GM19043 (cell line): ENCODE results near the gene OR10G8.
"Not testable (repeated sequence)": the region's sequence is repeated elsewhere in the genome, so short reads cannot be mapped to it uniquely, and the experiment has no call there.

Experiments
- ATAC-seq: cut with Tn5 transposase; IDR thresholded peaks from one replicate; pipeline ENCODE4 v1.9.1; 2021; ENCODE audit warnings: low read depth; ENCODE audit not compliant: unreplicated experiment

Gene OR10G8, protein sequence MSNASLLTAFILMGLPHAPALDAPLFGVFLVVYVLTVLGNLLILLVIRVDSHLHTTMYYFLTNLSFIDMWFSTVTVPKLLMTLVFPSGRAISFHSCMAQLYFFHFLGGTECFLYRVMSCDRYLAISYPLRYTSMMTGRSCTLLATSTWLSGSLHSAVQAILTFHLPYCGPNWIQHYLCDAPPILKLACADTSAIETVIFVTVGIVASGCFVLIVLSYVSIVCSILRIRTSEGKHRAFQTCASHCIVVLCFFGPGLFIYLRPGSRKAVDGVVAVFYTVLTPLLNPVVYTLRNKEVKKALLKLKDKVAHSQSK

GRCh38 chr11:124026498-124026897 lies at the start of gene OR10G8:
Gene OR10G8, plus strand, starts transcription at chr11:124026798. Its CDS starts 2,825 bp downstream, at chr11:124029623.
- ATAC-seq: no peak

DNA sequence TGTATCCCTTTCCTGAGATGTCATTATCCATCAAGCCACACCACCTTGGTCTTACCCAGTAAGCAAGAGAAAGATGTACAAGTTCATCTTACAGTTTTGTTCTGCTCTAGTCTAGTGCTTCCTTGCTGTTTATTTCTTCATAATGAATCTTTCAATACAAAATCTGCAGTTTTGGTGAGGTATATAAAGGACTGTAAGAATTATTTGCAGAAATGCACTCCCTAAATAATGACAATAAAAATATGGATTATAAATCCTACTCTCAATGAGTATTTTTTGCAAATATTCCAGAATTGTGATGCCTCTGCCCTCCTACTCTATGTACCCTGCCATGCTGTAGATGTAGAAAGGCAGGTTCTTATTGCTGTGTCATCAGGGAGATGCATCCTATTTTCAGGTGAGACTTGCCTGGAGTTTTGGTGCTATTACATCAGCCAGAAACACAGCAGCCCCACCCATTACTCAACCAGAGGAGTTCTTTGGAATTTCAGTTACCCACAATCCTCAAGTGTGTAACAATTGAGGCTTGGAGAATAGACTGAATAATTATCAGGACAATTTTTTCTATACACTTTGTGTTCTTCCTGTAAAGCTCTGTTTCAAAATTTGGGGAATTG lies 48.8 kb upstream of the OR10G8 start, which contains the start of gene OR10S1:
OR10S1 (minus strand) TSS at position 51 of the 617 bp plus-strand sequence. CDS start 117 bp downstream, outside the sequence.
- no peak for ATAC-seq

DNA sequence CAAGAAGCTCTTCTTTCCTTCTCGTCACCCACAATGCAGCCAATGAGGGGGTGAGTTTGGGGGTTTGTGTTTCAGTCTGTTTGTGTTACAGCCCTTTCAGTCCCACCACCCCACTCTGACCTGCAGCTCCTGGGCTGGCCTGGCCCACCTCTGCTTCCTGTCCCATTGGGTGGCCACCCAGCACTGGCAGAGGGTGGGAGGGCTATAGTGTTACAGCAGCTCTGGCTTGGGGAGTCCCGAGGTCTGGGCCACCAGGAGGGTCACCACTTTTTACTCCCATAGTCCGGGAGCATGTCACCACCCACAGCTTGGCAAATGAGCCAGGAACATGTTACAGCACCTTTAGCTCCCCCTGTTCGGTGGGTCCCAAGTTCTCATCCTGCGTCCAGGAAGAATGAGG lies 47.3 kb upstream of the OR10G8 start:
- ATAC-seq: no peak

GRCh38 chr11:123995119-123995518 lies 31.5 kb upstream of the OR10G8 start, which contains the start of gene OR10G6:
Gene OR10G6, minus strand, starts transcription at chr11:123995161. Its CDS starts 0 bp downstream, at chr11:123995161.
- ATAC-seq: no peak

GRCh38 chr11:124012697-124013096 lies 13.9 kb upstream of the OR10G8 start, which contains the start of gene OR10G4:
Gene OR10G4, plus strand, starts transcription at chr11:124012997. Its CDS starts 2,578 bp downstream, at chr11:124015575.
- ATAC-seq: no peak

DNA sequence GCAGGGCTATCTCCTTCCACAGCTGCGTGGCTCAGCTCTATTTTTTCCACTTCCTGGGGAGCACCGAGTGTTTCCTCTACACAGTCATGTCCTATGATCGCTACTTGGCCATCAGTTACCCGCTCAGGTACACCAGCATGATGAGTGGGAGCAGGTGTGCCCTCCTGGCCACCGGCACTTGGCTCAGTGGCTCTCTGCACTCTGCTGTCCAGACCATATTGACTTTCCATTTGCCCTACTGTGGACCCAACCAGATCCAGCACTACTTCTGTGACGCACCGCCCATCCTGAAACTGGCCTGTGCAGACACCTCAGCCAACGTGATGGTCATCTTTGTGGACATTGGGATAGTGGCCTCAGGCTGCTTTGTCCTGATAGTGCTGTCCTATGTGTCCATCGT lies 10.8 kb upstream of the OR10G8 start:
- ATAC-seq: not testable (repeated sequence)

DNA sequence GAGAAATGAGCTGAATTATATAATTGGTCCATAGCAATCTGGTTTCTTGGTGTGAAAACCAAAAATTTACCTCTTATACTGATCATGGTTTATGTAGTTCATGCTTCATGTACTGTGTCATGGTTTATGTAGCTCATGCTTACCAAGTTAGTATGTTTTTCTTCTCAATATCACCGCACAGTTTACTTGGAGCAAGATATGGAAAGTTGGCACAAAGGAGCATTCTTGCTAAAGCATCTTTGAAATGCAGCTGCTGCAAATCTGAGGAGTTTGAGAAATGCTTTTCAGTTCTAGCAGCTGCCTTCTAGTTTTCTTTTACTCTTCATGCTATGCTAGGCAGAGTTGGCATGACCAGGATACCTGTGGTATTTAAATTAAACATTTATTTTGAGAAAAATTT lies 10.1 kb downstream of the OR10G8 start:
- no peak for ATAC-seq

DNA sequence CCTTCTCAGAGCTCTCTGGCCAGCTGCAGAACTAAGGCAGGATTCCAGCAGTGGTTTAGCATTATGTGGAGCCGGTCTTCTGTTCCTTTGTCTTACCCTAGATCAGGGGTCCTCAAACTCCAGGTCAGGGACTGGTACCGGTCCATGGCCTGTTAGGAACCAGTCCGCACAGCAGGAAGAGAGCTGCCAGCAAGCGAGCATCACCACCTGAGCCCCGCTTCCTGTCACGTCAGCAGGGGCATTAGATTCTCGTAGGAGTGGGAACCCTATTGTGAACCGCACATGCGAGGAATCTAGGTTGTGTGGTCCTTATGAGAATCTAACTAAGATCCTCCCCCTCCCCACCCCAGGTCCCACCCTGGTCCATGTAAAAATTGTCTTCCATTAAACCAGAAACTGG lies 13.0 kb downstream of the OR10G8 start:
- no peak for ATAC-seq

- no peak for ATAC-seq
Observed at GRCh38 chr11:124041254-124041653, 14.7 kb downstream of the OR10G8 start, which contains the start of gene OR10G7. Gene OR10G7, minus strand, starts transcription at chr11:124041325. Its CDS starts 2,324 bp downstream, at chr11:124039001.

DNA sequence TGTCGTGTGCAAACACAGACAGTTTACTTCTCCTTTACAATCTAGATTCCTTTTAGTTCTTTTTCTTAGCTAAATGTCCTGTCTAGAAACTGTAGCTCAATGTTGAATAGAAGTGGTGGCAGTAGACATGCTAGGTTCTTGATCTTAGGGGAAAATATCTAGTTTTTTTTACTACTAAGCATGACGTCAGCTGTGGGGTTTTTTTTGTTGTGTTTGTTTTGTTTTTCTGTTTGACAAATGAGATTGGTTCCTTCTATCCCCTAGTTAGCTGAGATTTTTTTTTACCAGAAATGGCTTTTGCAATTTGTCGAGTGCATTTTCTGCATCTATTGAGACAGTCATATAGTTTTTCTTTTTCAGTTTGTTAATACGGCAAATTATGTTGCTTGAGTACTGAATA lies 16.8 kb downstream of the OR10G8 start:
- ATAC-seq: no peak

DNA sequence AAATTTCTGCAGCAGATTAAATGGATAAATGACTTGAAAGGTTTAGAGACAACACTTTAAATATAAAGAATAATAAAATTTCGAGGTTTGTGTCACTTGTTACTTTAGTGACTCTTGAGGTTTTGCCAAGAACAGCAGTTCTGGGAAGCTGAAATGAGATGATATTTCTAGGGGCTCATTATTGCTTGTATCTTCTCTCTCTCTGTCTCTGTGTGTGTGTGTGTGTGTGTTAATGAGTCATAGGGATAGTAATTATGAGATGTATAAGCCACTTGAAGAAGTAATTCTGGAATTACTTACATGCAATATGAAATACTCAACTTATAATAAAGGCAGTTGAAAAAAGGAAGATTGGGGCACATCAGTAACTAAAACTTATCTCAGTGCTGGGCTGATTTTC lies 24.1 kb downstream of the OR10G8 start:
- no peak for ATAC-seq

GRCh38 chr11:124052966-124053365 lies 26.4 kb downstream of the OR10G8 start:
- no peak for ATAC-seq

GRCh38 chr11:124068601-124069110 lies 42.1 kb downstream of the OR10G8 start:
- ATAC-seq: no peak

DNA sequence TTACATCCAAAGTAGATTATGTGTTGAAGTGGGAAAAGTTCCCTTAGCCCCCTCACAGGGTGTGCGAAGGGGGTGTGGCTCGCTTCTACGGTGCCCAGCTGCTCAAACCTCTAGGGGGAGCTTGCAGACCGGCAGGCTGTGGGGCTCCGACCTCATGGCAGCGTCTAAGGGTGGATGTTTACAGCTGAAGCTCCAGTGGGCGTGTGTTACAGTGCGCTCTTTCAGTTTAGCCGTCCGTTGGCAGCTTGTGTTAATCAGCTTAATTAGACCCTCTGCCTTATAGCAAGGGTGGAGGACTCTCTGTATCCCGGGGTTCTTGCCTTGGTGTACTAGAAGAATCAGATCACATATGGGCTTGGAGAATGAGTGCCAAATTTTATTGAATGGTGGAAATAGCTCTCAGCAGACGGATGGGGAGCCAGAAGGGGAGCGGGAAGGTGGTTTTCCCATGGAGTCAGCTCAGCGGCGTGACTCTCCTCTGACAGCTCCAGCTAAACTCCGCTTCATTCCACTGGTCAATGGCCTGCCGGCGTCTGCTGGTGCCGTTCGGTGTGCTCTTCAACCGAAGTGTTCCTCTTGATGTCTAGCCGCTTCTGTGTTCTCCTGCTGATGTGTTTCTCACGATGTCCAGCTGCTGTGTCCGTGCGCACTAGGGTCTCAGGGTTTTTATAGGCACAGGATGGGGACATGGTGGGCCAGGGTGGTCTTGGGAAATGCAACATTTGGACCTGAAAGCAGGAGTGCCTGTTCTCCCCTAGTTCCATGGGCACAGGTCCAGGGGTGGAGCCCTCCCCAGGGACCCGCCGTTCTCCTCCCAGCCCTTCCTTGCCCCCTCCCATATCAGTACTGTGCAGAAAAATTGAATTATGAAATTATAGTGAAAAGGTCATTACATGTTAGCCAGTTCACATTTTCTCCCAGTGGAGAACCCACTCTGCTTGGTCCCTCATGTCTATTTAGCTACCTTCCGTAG lies 43.1 kb downstream of the OR10G8 start:
- ATAC-seq: peak; percentile 71

DNA sequence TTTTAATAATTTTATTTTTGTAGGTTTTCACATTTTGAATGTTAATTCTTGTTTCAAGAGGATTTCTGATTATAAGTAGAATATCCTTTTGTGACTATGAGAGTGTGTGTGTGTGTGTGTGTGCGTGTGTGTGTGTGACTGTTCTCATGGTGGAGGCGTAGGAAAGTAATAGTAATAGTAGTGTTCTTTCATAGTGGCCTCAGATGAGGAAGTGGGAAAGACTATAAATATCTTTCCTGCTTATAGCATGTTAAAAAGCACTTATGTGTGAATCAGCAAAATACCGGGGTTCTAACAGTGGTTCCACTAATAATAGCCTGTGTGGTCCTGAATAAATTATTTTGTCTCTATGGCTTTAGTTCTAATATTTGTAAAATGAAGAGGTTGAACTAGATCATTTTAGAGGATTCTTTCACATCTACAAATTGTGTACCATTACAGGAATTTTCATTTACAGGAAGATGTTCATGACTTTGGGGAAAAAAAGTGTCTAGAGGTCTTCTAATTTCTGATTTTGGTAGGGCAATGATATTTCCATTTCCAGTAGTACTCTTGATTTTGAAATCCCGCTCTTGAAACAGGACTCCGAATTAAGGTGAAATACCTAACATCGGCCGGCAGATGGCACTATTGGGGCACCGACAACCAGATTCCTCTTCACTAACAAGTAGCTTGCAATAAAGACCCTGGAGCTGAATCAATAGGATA lies 44.5 kb downstream of the OR10G8 start:
- peak; percentile 86 for ATAC-seq

- ATAC-seq: no peak
Observed at GRCh38 chr11:124071623-124071948, 45.0 kb downstream of the OR10G8 start.

- ATAC-seq: no peak
Observed at GRCh38 chr11:124072147-124072546, 45.5 kb downstream of the OR10G8 start.

GRCh38 chr11:124074554-124074953 lies 48.0 kb downstream of the OR10G8 start:
- no peak for ATAC-seq

GRCh38 chr11:124075492-124075840 lies 48.9 kb downstream of the OR10G8 start:
- ATAC-seq: no peak
